Measurements from ENCODE around the gene KLHL41. TPM values are rescaled to one million over a fixed set of nuclear protein-coding genes. Genes with fewer than 3 reads are reported as not detected.
A peak's percentile ranks its signal among the peaks of the same experiment; 100 is the strongest.

KLHL41 gene
- total and polyA plus RNA-seq, 10 of the 15 experiments (the other 5 are each of a cell fraction or from before 2014, with no cell fraction given), result 0.03 to 0.38 (median 0.10) TPM; not detected in 3

- no peak overlapping the region for H3K9ac ChIP-seq (ENCODE audit: control insufficient read depth, insufficient read depth, low read length)
- H3K36me3 ChIP-seq (ENCODE audit: control insufficient read depth in 2 of 2, insufficient read depth in 2 of 2, low read length in 1 of 2), result no peaks in the 10 kb centered on the region
- ChIA-PET SMC1A (ENCODE audit: uncharacterized antibody, unreplicated experiment) (interaction anchor here (0.6 kb wide), 1 partner anchor 811 kb away, joined by 3 read pairs; no protein-coding TSS in a partner anchor), RAD21 (ENCODE audit: unreplicated experiment) (no interaction called here), CTCF (interaction anchor here (1.0 to 1.2 kb wide), 2 partner anchors 9 to 26 kb away, joined by 3 read pairs; no protein-coding TSS in a partner anchor), POLR2A (interaction anchor here (0.6 kb wide), 3 partner anchors 62 to 1054 kb away, joined by 3 to 5 read pairs (median 3); no protein-coding TSS in a partner anchor)
- no peak overlapping the region for H3K4me2 ChIP-seq (ENCODE audit: control insufficient read depth, insufficient read depth)
- no peaks in the 10 kb centered on the region for H3K79me2 ChIP-seq (ENCODE audit: control insufficient read depth, insufficient read depth, low read length)
- FAIRE-seq, result peak; percentile 41
- H3K27me3 ChIP-seq (replicated peaks in 1 of 2; ENCODE audit: control insufficient read depth in 2 of 2, insufficient read depth in 2 of 2, low read length in 1 of 2), result no peaks in the 10 kb centered on the region
- no peak for TF ChIP-seq CBX5 (IDR thresholded peaks at IDR 0.05; ENCODE audit: low read depth)
- TF ChIP-seq NFYA (IDR thresholded peaks at IDR 0.05; ENCODE audit: borderline replicate concordance, low read depth, low read length), result no peak
- no peak for TF ChIP-seq IKZF1 (conservative IDR thresholded peaks at IDR 0.05)
- no peak for TF ChIP-seq SRF (IDR thresholded peaks at IDR 0.05; ENCODE audit: low read depth in 2 of 2, low read length in 2 of 2)
- TF ChIP-seq KAT2A (conservative IDR thresholded peaks at IDR 0.05; ENCODE audit: control insufficient read depth, low read depth, low read length), result no peak
- no peak for TF ChIP-seq JUNB (IDR thresholded peaks at IDR 0.05)
- no peak for TF ChIP-seq ZNF207 (IDR thresholded peaks at IDR 0.05; ENCODE audit: borderline replicate concordance)
- no peak for TF ChIP-seq SPI1 (IDR thresholded peaks at IDR 0.05; ENCODE audit: borderline replicate concordance, insufficient read depth, low read depth, low read length)
- no peak for TF ChIP-seq ESRRA (IDR thresholded peaks at IDR 0.05; ENCODE audit: low read length)
- no peak for TF ChIP-seq NFXL1 (IDR thresholded peaks at IDR 0.05; ENCODE audit: borderline replicate concordance)
- TF ChIP-seq CEBPB (IDR thresholded peaks at IDR 0.05; ENCODE audit: borderline replicate concordance in 1 of 2, low read depth in 2 of 2, low read length in 2 of 2), result no peak
- TF ChIP-seq PML (IDR thresholded peaks at IDR 0.05; ENCODE audit: low read length), result no peak
- no peak for TF ChIP-seq CHD2 (IDR thresholded peaks at IDR 0.05; ENCODE audit: borderline replicate concordance, low read depth, low read length)
- no peak for TF ChIP-seq NR2C2 (IDR thresholded peaks at IDR 0.05; ENCODE audit: borderline replicate concordance, control insufficient read depth, insufficient read length, low read depth)
- no peak for TF ChIP-seq TCF3 (IDR thresholded peaks at IDR 0.05; ENCODE audit: borderline replicate concordance, insufficient read depth, low read depth, low read length)
- TF ChIP-seq SIN3A (IDR thresholded peaks at IDR 0.05; ENCODE audit: low read depth, low read length), result no peak
- no peak for TF ChIP-seq TBL1XR1 (IDR thresholded peaks at IDR 0.05; ENCODE audit: low read depth, low read length)
- TF ChIP-seq CEBPZ (IDR thresholded peaks at IDR 0.05; ENCODE audit: low read depth, low read length), result no peak
- no peak for TF ChIP-seq CTCF (IDR thresholded peaks at IDR 0.05 in 2 of 3, conservative IDR thresholded peaks at IDR 0.05 in 1 of 3; ENCODE audit: control insufficient read depth in 2 of 3, extremely low read depth in 1 of 3, insufficient read depth in 1 of 3, low read depth in 3 of 3, low read length in 3 of 3)
- TF ChIP-seq USF2 (IDR thresholded peaks at IDR 0.05; ENCODE audit: borderline replicate concordance, low read depth, low read length), result no peak
- no peak for DNase-seq (ENCODE audit: low read depth, low spot score)
- no peak overlapping the region for H3K27ac ChIP-seq (ENCODE audit: control insufficient read depth, insufficient read depth)
- no peak overlapping the region for H3K4me3 ChIP-seq
- H3K9me3 ChIP-seq (replicated peaks; ENCODE audit: control insufficient read depth, insufficient read depth, low read length), result no peaks in the 10 kb centered on the region; the same call in 2 of the 3 replicates
- BruUV-seq (replicated peaks), result no TSS peak
- intact Hi-C loops (cut with micrococcal nuclease; ENCODE audit: unreplicated experiment) (no loop called here), in situ Hi-C loops (cut with MboI) (no loop called here)
- H4K20me1 ChIP-seq (ENCODE audit: control insufficient read depth, insufficient read depth), result no peaks in the 10 kb centered on the region
- ATAC-seq, result no peak
- H2AFZ ChIP-seq (ENCODE audit: control insufficient read depth, low read depth, low read length), result peak overlapping the region; percentile 98
- no peaks in the 10 kb centered on the region for H3K4me1 ChIP-seq (ENCODE audit: control insufficient read depth, insufficient read depth, low read length)
- 66% methylated on average over 3 of the region's 3 CpGs for WGBS (ENCODE audit: insufficient coverage, insufficient replicate concordance, low lambda C conversion rate, missing lambda C conversion rate)
Measured at GRCh38 chr2:169478339-169478738, 31.2 kb upstream of the KLHL41 start.

Measured in GM12878 (cell line).